Measurements from ENCODE around the gene PRKAA2.
A peak's percentile ranks its signal among the peaks of the same experiment; 100 is the strongest.

The PRKAA2 gene

GRCh38 chr1:56688522-56689026 is 43.5 kb downstream of the PRKAA2 start:
- H3K4me3 ChIP-seq (ENCODE audit: low read depth, low read length) = no peak overlapping the region
- TF ChIP-seq CTCF (IDR thresholded peaks at IDR 0.05; ENCODE audit: insufficient read depth, low read depth, low read length, missing control alignments) = no peak
- peak; percentile 14 for DNase-seq (ENCODE audit: low read depth)

- no peak overlapping the region for H3K4me3 ChIP-seq (ENCODE audit: low read depth, low read length)
- no peak for TF ChIP-seq CTCF (IDR thresholded peaks at IDR 0.05; ENCODE audit: insufficient read depth, low read depth, low read length, missing control alignments)
- no peak for DNase-seq (ENCODE audit: low read depth)
Measured at GRCh38 chr1:56696663-56697062, 51.5 kb downstream of the PRKAA2 start.

- no peak for DNase-seq (ENCODE audit: low read depth)
- no peak for TF ChIP-seq CTCF (IDR thresholded peaks at IDR 0.05; ENCODE audit: insufficient read depth, low read depth, low read length, missing control alignments)
- H3K4me3 ChIP-seq (ENCODE audit: low read depth, low read length) = no peak overlapping the region
Measured at GRCh38 chr1:56703747-56704146, 58.6 kb downstream of the PRKAA2 start.

- peak; percentile 5 for DNase-seq (ENCODE audit: low read depth)
- H3K4me3 ChIP-seq (ENCODE audit: low read depth, low read length) = no peak overlapping the region
- no peak for TF ChIP-seq CTCF (IDR thresholded peaks at IDR 0.05; ENCODE audit: insufficient read depth, low read depth, low read length, missing control alignments)
Measured at GRCh38 chr1:56707379-56707778, 62.3 kb downstream of the PRKAA2 start.

- no peak overlapping the region for H3K4me3 ChIP-seq (ENCODE audit: low read depth, low read length)
- TF ChIP-seq CTCF (IDR thresholded peaks at IDR 0.05; ENCODE audit: insufficient read depth, low read depth, low read length, missing control alignments) = peak; percentile 36
- peak; percentile 49 for DNase-seq (ENCODE audit: low read depth)
Measured at GRCh38 chr1:56709269-56709880, 64.3 kb downstream of the PRKAA2 start.

- no peak for DNase-seq (ENCODE audit: low read depth)
- TF ChIP-seq CTCF (IDR thresholded peaks at IDR 0.05; ENCODE audit: insufficient read depth, low read depth, low read length, missing control alignments) = no peak
Measured at GRCh38 chr1:56709995-56710394, 64.9 kb downstream of the PRKAA2 start.

GRCh38 chr1:56710646-56711045 is 65.5 kb downstream of the PRKAA2 start:
- H3K4me3 ChIP-seq (ENCODE audit: low read depth, low read length) = no peak overlapping the region
- no peak for TF ChIP-seq CTCF (IDR thresholded peaks at IDR 0.05; ENCODE audit: insufficient read depth, low read depth, low read length, missing control alignments)
- DNase-seq (ENCODE audit: low read depth) = no peak

More at GRCh38 chr1:56709995-56710394, 64.9 kb downstream of the PRKAA2 start:
- H3K4me3 ChIP-seq (ENCODE audit: low read depth, low read length) = no peak overlapping the region
